DOHH2 (cell line): Measurements from ENCODE around the gene TMEM127.

Experiments
- H3F3A ChIP-seq: fragments of 200-600 bp; sonication (generic), shearing (Covaris generic); 2 replicates; pipeline ENCODE4 v1.6.0; 2016; ENCODE audit warnings: antibody characterized with exemption, mild to moderate bottlenecking; ENCODE audit not compliant: control insufficient read depth, insufficient read depth
- H3K27ac ChIP-seq: fragments of 200-600 bp; sonication (generic); 2 replicates; pipeline ENCODE4 v1.5.1; 2014; ENCODE audit warnings: low read depth, mild to moderate bottlenecking, low read length, moderate library complexity
- H3K27me3 ChIP-seq: fragments of 200-600 bp; sonication (generic); 2 replicates; pipeline ENCODE4 v1.6.1; 2014; ENCODE audit warnings: mild to moderate bottlenecking, low read length, mixed read lengths; ENCODE audit not compliant: control insufficient read depth
- H3K36me3 ChIP-seq: fragments of 200-600 bp; sonication (generic); 2 replicates; pipeline ENCODE4 v1.6.1; 2014; ENCODE audit warnings: mild to moderate bottlenecking, low read length, moderate library complexity, mixed read lengths; ENCODE audit not compliant: control insufficient read depth
- H3K4me1 ChIP-seq: fragments of 200-600 bp; sonication (generic); 2 replicates; pipeline ENCODE4 v1.6.1; 2014; ENCODE audit warnings: mild to moderate bottlenecking, low read length, mixed read lengths; ENCODE audit not compliant: control insufficient read depth
- H3K4me2 ChIP-seq: fragments of 200-600 bp; sonication (generic); 2 replicates; pipeline ENCODE4 v1.6.0; 2014; ENCODE audit warnings: mild to moderate bottlenecking, low read length, moderate library complexity
- H3K4me3 ChIP-seq: fragments of 200-600 bp; sonication (generic); 2 replicates; pipeline ENCODE4 v1.5.1; 2014; ENCODE audit warnings: mild to moderate bottlenecking, low read length, mixed read lengths
- H3K79me2 ChIP-seq: fragments of 200-600 bp; sonication (generic); 2 replicates; pipeline ENCODE4 v1.6.1; 2014; ENCODE audit warnings: mild to moderate bottlenecking, low read length, mixed read lengths; ENCODE audit not compliant: control insufficient read depth
- H3K9me2 ChIP-seq: fragments of 200-600 bp; sonication (generic); replicated peaks from 2 replicates; pipeline ENCODE4 v1.6.1; 2014; ENCODE audit warnings: mild to moderate bottlenecking, low read length, mixed read lengths; ENCODE audit not compliant: control insufficient read depth
- H3K9me3 ChIP-seq: fragments of 200-600 bp; sonication (generic); 2 replicates; pipeline ENCODE4 v1.6.1; 2014; ENCODE audit warnings: antibody characterized with exemption, low read length, mixed read lengths; ENCODE audit not compliant: control insufficient read depth, insufficient read depth
- H4K20me1 ChIP-seq: fragments of 200-600 bp; sonication (generic); 2 replicates; pipeline ENCODE4 v1.6.0; 2014; ENCODE audit warnings: low read depth, mild to moderate bottlenecking, antibody characterized with exemption, low read length, moderate library complexity; ENCODE audit not compliant: control insufficient read depth, insufficient read depth
- EZH2phosphoT487 ChIP-seq: fragments of 200-600 bp; sonication (generic); IDR thresholded peaks from 2 replicates; pipeline ENCODE4 v1.6.1; 2017; ENCODE audit warnings: borderline replicate concordance, mild to moderate bottlenecking, antibody characterized with exemption, low read length, moderate library complexity, mixed read lengths
- TF ChIP-seq, protein P1 (sequence below): fragments of 200-600 bp; sonication (generic); IDR thresholded peaks from one replicate; pipeline ENCODE4 v1.5.1; 2014; ENCODE audit warnings: antibody characterized with exemption, mild to moderate bottlenecking, low read depth, low read length; ENCODE audit not compliant: poor library complexity, severe bottlenecking

TMEM127 gene, protein sequence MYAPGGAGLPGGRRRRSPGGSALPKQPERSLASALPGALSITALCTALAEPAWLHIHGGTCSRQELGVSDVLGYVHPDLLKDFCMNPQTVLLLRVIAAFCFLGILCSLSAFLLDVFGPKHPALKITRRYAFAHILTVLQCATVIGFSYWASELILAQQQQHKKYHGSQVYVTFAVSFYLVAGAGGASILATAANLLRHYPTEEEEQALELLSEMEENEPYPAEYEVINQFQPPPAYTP

DNA sequence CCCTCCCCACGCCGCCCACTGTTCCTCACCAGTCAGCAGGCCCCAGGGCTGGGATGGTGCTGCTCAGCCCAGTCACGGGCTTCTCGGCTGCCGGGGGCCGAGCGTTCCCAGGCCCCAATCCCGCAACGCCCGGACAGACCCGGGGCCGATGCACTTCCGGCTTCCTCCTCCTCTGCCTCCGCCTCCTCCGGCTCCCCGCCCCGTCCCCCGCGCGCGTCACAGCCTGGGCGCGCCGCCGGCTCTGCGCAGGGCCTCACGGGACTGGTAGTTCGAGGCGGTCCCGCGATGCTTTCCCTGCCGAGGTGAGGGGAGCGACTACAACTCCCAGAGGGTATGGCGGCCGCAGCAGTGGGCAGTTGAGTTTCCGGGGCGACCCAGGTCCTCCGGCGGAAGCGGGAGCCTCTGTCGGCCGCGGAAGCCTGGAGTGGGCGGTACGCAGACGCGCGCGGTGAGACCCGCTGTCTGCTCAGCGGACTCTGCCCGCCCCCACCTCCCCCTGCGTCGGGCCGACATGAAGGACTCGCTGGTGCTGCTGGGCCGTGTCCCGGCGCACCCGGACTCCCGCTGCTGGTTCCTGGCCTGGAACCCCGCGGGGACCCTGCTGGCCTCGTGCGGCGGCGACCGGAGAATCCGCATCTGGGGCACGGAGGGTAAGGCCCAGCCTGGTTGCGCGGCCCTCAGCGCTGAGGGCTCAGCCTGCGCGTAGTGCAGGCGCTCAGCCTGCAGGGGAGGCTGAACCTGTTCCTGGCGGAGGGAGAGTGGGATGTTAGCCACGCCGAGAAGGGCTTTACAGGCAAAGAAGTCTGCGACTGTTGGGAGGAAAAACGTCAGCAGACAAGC is at the start of gene TMEM127, which contains the start of gene CIAO1:
TSS of gene TMEM127 (minus strand) at position 158 of the 840 bp plus-strand sequence. CDS start 616 bp downstream, outside the sequence.
TSS of gene CIAO1 (plus strand) at position 386 of the 840 bp plus-strand sequence. CDS start at position 512, 126 bp downstream.
- peak within 1 kb of the TSS; percentile 48 for H3K27ac ChIP-seq

GRCh38 chr2:96315005-96315399 is 49.2 kb upstream of the TMEM127 start:
- H3K27ac ChIP-seq: no peak overlapping the region
- H3K9me2 ChIP-seq: no peaks in the 10 kb centered on the region
- no peak overlapping the region for H3K4me3 ChIP-seq

More for the DNA sequence above, at the start of gene TMEM127, which contains the start of gene CIAO1:
- no peaks in the 10 kb centered on the region for H3K9me2 ChIP-seq
- no peaks in the 10 kb centered on the region for H3K27me3 ChIP-seq
- peak within 1 kb of the TSS; percentile 67 for H3K4me2 ChIP-seq
- TF ChIP-seq EZH2phosphoT487: no peak
- TF ChIP-seq, protein P1, sequence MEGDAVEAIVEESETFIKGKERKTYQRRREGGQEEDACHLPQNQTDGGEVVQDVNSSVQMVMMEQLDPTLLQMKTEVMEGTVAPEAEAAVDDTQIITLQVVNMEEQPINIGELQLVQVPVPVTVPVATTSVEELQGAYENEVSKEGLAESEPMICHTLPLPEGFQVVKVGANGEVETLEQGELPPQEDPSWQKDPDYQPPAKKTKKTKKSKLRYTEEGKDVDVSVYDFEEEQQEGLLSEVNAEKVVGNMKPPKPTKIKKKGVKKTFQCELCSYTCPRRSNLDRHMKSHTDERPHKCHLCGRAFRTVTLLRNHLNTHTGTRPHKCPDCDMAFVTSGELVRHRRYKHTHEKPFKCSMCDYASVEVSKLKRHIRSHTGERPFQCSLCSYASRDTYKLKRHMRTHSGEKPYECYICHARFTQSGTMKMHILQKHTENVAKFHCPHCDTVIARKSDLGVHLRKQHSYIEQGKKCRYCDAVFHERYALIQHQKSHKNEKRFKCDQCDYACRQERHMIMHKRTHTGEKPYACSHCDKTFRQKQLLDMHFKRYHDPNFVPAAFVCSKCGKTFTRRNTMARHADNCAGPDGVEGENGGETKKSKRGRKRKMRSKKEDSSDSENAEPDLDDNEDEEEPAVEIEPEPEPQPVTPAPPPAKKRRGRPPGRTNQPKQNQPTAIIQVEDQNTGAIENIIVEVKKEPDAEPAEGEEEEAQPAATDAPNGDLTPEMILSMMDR: peak; percentile 51
- H3F3A ChIP-seq: 0 out of 2 replicates have a peak, but pooled peaks cover 3% of the 10 kb centered on the region
- H3K9me3 ChIP-seq: no peaks in the 10 kb centered on the region
- H3K36me3 ChIP-seq: peaks cover 65% of the 10 kb centered on the region
- H3K4me1 ChIP-seq: peaks cover 30% of the 10 kb centered on the region
- peaks cover 9% of the 10 kb centered on the region for H4K20me1 ChIP-seq
- peak within 1 kb of the TSS; percentile 95 for H3K4me3 ChIP-seq
- peaks cover 72% of the 10 kb centered on the region for H3K79me2 ChIP-seq

DNA sequence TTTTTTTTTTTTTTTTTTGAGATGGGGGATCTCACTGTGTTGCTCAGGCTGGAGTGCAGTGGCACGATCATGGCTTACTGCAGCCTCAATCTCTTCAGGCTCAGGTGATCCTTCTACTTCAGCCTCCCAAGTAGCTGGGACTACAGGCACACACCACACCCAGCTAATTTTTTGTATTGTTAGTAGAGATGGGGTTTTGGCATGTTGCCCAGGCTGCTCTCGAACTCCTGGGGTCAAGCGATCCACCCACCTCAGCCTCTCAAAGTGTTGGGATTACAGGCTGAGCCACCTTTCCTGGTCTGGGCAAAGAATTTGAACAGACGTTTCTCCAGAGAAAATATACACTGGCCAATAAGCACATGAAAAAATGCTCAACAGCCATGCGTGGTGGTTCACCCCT is 42.5 kb upstream of the TMEM127 start:
- Histone ChIP-seq H3K79me2 (peaks cover 36% of the 10 kb centered on the region), H3K4me2 (no peak overlapping the region), H3K27me3 (no peaks in the 10 kb centered on the region), H3K27ac (no peak overlapping the region), H3K4me1 (peaks cover 31% of the 10 kb centered on the region), H3K36me3 (peaks cover 32% of the 10 kb centered on the region), H3K9me3 (no peaks in the 10 kb centered on the region), H4K20me1 (0 out of 2 replicates have a peak, but pooled peaks cover under 1% of the 10 kb centered on the region), H3K9me2 (no peaks in the 10 kb centered on the region), H3K4me3 (no peak overlapping the region), H3F3A (peaks cover 11% of the 10 kb centered on the region)
- TF ChIP-seq, protein P1: no peak
- TF ChIP-seq EZH2phosphoT487: no peak

More at GRCh38 chr2:96315005-96315399, 49.2 kb upstream of the TMEM127 start:
- TF ChIP-seq, protein P1: no peak
- TF ChIP-seq EZH2phosphoT487: no peak
- Histone ChIP-seq H3F3A (0 out of 2 replicates have a peak, but pooled peaks cover 7% of the 10 kb centered on the region), H3K79me2 (peaks cover 27% of the 10 kb centered on the region), H3K4me2 (no peak overlapping the region), H4K20me1 (no peaks in the 10 kb centered on the region), H3K4me1 (peaks cover 39% of the 10 kb centered on the region), H3K9me3 (no peaks in the 10 kb centered on the region), H3K36me3 (peaks cover 14% of the 10 kb centered on the region; the same call in 1 of the 2 replicates), H3K27me3 (no peaks in the 10 kb centered on the region)
